ENCODE results near the gene CTRL.

Gene CTRL

GRCh38 chr16:67885976-67886375 is 45.7 kb downstream of the CTRL start:
- DNase-seq, result no peak

DNA sequence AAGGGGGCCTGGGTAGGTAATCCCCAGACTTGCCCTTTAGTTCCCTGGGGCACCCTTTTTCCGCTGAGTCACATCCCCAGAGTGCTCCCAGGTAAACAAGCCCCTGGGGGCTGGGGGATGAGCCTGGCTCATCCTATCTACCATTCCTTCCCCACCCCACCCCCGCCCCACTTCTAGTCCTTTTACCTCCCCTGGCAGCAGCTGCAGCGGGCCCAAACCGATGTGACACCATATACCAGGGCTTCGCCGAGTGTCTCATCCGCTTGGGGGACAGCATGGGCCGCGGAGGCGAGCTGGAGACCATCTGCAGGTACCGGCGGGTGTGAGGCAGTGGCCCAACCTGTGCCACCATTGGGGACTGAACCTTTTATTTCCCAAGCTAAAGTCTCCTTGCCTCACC is 46.1 kb downstream of the CTRL start:
- no peak for DNase-seq

GRCh38 chr16:67884684-67885083 is 47.0 kb downstream of the CTRL start, which contains the start of gene NRN1L:
Gene NRN1L, plus strand, starts transcription at chr16:67884885. Its CDS starts 19 bp downstream, at chr16:67884904.
- no peak for DNase-seq

GRCh38 chr16:67883872-67884261 is 47.8 kb downstream of the CTRL start:
- DNase-seq, result peak; percentile 76

- no peak for DNase-seq
These were observed 48.4 kb downstream of the CTRL start for GRCh38 chr16:67883146-67883871.

DNA sequence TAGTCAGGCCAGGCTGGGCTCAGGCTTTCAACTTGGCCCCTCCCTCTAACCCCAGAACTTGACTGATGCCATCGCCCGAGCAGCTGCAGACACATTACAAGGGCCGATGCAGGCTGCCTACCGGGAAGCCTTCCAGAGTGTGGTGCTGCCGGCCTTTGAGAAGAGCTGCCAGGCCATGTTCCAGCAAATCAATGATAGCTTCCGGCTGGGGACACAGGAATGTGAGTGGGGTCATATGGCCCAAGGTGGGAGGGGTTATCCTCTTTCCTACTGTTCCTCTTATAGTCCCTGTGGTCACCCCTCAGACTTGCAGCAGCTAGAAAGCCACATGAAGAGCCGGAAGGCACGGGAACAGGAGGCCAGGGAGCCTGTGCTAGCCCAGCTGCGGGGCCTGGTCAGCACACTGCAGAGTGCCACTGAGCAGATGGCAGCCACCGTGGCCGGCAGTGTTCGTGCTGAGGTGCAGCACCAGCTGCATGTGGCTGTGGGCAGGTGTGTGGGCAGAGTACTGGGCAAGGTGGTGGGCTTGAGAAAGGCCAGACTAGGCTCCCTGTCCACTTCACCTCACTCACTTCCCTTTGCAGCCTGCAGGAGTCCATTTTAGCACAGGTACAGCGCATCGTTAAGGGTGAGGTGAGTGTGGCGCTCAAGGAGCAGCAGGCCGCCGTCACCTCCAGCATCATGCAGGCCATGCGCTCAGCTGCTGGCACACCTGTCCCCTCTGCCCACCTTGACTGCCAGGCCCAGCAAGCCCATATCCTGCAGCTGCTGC is 49.1 kb downstream of the CTRL start:
- no peak for DNase-seq

DNA sequence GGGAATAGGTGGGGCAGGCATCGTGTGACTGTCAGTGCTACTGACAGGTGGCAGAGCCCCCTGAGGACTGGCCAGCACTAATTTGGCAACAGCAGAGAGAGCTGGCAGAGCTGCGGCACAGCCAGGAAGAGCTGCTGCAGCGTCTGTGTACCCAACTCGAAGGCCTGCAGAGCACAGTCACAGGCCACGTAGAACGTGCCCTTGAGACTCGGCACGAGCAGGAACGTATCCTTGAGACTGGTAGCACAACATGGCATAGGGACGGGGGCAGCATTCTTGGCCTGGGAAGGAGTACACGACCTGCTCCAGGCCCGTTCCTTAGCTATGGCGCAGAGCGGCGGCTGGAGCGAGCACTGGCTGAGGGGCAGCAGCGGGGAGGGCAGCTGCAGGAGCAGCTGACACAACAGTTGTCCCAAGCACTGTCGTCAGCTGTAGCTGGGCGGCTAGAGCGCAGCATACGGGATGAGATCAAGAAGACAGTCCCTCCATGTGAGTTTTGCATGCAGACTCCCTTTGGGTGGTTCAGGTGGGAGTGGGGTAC is 50.0 kb downstream of the CTRL start:
- no peak for DNase-seq

- no peak for DNase-seq
These were observed 51.1 kb downstream of the CTRL start for GRCh38 chr16:67880584-67880983.

- DNase-seq, result no peak
These were observed 51.7 kb downstream of the CTRL start for GRCh38 chr16:67879936-67880335.

Measured in activated CD4-positive, alpha-beta T cell treated with anti-CD3 and anti-CD28 coated beads, Interleukin-2, Interleukin-6, amounts not matched to agents 100 ng/mL and 50 ng/mL, durations not matched to agents 16 hours and 8 hours (primary cell).